GM18907 (cell line): ENCODE results near the gene PIN4.
"Not testable (repeated sequence)": the region's sequence is repeated elsewhere in the genome, so short reads cannot be mapped to it uniquely, and the experiment has no call there.

Source experiments
- ATAC-seq: cut with Tn5 transposase; IDR thresholded peaks from one replicate; pipeline ENCODE4 v1.9.1; 2021; ENCODE audit warnings: mild to moderate bottlenecking, moderate library complexity; ENCODE audit not compliant: unreplicated experiment

The PIN4 gene

GRCh38 chrX:72201836-72202536 is 20.4 kb downstream of the PIN4 start:
- ATAC-seq, result no peak

- ATAC-seq, result no peak
These were observed 21.3 kb downstream of the PIN4 start for GRCh38 chrX:72202792-72203401.

GRCh38 chrX:72203421-72203820 is 21.9 kb downstream of the PIN4 start:
- ATAC-seq, result peak; percentile 48

GRCh38 chrX:72205706-72206105 is 24.1 kb downstream of the PIN4 start:
- no peak for ATAC-seq

- ATAC-seq, result no peak
These were observed 25.8 kb downstream of the PIN4 start for GRCh38 chrX:72207366-72207765.

- no peak for ATAC-seq
These were observed 26.7 kb downstream of the PIN4 start for GRCh38 chrX:72208126-72208800.

GRCh38 chrX:72216973-72217372 is 35.4 kb downstream of the PIN4 start:
- ATAC-seq, result no peak

- not testable (repeated sequence) for ATAC-seq
These were observed 38.8 kb downstream of the PIN4 start for GRCh38 chrX:72220375-72220774.

- no peak for ATAC-seq
These were observed 48.7 kb downstream of the PIN4 start for GRCh38 chrX:72230290-72230689.

- no peak for ATAC-seq
These were observed 55.3 kb downstream of the PIN4 start for GRCh38 chrX:72236841-72237240.

GRCh38 chrX:72238183-72238582 is 56.6 kb downstream of the PIN4 start:
- no peak for ATAC-seq

GRCh38 chrX:72238721-72239475 is 57.3 kb downstream of the PIN4 start, which contains the start of gene ERCC6L:
Gene ERCC6L (minus strand): TSS chrX:72239027. CDS start chrX:72238911, 116 bp downstream.
- peak; percentile 96 for ATAC-seq

- ATAC-seq, result no peak
These were observed 59.4 kb downstream of the PIN4 start for GRCh38 chrX:72240976-72241375.

GRCh38 chrX:72243472-72243871 is 61.9 kb downstream of the PIN4 start:
- ATAC-seq, result no peak

- ATAC-seq, result peak; percentile 74
These were observed 64.0 kb downstream of the PIN4 start for GRCh38 chrX:72245461-72246089.

GRCh38 chrX:72247206-72247942 is 65.8 kb downstream of the PIN4 start:
- no peak for ATAC-seq
